ENCODE measurements around the gene EPHA8. TPM values are rescaled to one million over a fixed set of nuclear protein-coding genes. Genes with fewer than 3 reads are reported as not detected.

Gene EPHA8
- total RNA-seq, 1 donor from 2014 or later: 0.23 TPM

DNA sequence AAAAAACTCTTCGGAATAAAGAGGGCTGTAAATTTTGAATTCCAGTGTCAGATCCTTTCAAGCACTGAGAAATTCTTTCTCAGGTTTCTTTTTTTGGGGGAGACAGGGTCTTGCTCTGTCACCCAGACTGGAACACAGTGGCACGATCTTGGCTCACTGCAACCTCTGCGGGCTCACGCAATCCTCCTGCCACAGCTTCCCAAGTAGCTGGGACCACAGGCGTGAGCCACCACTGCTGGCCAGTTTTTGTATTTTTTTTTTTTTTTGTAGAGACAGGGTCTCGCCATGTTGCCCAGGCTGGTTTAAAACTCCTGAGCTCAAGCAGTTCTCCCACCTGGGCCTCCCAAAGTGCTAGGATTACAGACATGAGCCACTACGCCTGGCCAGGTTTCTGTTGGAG, 34.8 kb upstream of the EPHA8 start:
- H3K4me3 Mint-ChIP-seq (ENCODE audit: unreplicated experiment): no peak overlapping the region
- no peaks in the 10 kb centered on the region for H3K9me3 ChIP-seq (ENCODE audit: insufficient read depth, low read depth, low read length)
- peaks cover 6% of the 10 kb centered on the region for H4K20me1 ChIP-seq (ENCODE audit: insufficient read depth, low read length)
- no peaks in the 10 kb centered on the region for H3K79me2 ChIP-seq (ENCODE audit: insufficient read depth, low read length)
- H3K27ac Mint-ChIP-seq (ENCODE audit: unreplicated experiment): no peak overlapping the region
- no peak overlapping the region for H3K4me2 ChIP-seq (ENCODE audit: low read length)
- H3K9ac ChIP-seq (ENCODE audit: low read length): no peak overlapping the region
- FAIRE-seq: no peak
- peaks cover 10% of the 10 kb centered on the region for H3K27me3 Mint-ChIP-seq (ENCODE audit: low read depth, unreplicated experiment)
- TF ChIP-seq, protein P1, sequence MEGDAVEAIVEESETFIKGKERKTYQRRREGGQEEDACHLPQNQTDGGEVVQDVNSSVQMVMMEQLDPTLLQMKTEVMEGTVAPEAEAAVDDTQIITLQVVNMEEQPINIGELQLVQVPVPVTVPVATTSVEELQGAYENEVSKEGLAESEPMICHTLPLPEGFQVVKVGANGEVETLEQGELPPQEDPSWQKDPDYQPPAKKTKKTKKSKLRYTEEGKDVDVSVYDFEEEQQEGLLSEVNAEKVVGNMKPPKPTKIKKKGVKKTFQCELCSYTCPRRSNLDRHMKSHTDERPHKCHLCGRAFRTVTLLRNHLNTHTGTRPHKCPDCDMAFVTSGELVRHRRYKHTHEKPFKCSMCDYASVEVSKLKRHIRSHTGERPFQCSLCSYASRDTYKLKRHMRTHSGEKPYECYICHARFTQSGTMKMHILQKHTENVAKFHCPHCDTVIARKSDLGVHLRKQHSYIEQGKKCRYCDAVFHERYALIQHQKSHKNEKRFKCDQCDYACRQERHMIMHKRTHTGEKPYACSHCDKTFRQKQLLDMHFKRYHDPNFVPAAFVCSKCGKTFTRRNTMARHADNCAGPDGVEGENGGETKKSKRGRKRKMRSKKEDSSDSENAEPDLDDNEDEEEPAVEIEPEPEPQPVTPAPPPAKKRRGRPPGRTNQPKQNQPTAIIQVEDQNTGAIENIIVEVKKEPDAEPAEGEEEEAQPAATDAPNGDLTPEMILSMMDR (IDR thresholded peaks at IDR 0.05; ENCODE audit: insufficient read depth, low read depth, low read length): no peak
- TF ChIP-seq EZH2 (IDR thresholded peaks at IDR 0.05; ENCODE audit: insufficient read depth, low read length): no peak
- H3K27me3 ChIP-seq (ENCODE audit: insufficient read depth, low read length): no peaks in the 10 kb centered on the region
- peaks cover 2% of the 10 kb centered on the region for H3K4me1 Mint-ChIP-seq (ENCODE audit: low read depth, unreplicated experiment)
- no peak overlapping the region for H2AFZ ChIP-seq (ENCODE audit: low read depth, low read length)
- peaks cover 4% of the 10 kb centered on the region for H3K4me1 ChIP-seq (ENCODE audit: insufficient read depth, low read length)
- no peaks in the 10 kb centered on the region for H3K9me3 Mint-ChIP-seq (ENCODE audit: unreplicated experiment)
- no peak overlapping the region for H3K27ac ChIP-seq (ENCODE audit: low read depth, low read length)
- peaks cover 5% of the 10 kb centered on the region for H3K36me3 Mint-ChIP-seq (ENCODE audit: low read depth, unreplicated experiment)
- peaks cover 24% of the 10 kb centered on the region for H3K36me3 ChIP-seq (ENCODE audit: insufficient read depth, low read length)
- DNase-seq (ENCODE audit: low read depth): no peak
- H3K4me3 ChIP-seq (ENCODE audit: insufficient read depth, low read depth, low read length): no peak overlapping the region

DNA sequence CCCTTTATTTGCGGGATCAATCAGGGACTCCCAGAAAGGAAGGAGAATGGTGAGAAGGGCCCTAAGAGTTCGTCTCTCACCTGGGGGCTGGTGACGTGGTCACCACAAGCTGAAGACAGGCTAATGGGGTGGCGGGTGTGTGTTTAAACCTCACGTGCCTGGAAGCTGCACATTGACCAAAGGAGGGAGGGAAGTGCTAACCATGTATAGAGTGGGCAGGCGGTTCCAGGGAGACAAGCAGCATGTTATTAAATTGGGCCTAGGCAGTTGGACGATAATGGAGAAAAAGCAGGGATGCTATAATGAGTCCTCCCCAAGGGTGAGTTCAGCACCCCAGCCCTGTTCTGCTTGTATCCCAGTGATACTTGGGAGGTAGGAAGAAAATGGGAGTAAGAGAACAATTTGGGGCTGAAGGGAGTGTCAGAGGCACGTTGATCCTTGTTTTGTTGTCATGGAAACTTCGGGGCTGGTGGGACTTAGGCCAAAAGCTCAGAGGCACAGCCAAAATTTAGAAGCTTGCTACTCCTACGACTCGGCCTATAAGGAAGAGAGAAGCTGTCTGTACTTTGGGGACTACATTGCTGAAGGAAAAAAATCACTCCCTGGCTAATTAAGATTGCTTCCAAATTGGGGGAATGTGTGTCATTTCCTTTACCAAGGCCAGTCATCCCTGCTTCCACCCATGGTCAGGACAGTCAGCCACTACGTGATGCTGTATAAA, 33.2 kb upstream of the EPHA8 start:
- no peak overlapping the region for H3K4me3 Mint-ChIP-seq (ENCODE audit: unreplicated experiment)
- peak overlapping the region; percentile 23 for H3K27ac Mint-ChIP-seq (ENCODE audit: unreplicated experiment)
- no peak for FAIRE-seq
- H3K27me3 Mint-ChIP-seq (ENCODE audit: low read depth, unreplicated experiment): peaks cover 10% of the 10 kb centered on the region
- Histone ChIP-seq H3K27me3 (ENCODE audit: insufficient read depth, low read length) (no peaks in the 10 kb centered on the region), H3K4me3 (ENCODE audit: insufficient read depth, low read depth, low read length) (no peak overlapping the region), H3K9ac (ENCODE audit: low read length) (no peak overlapping the region), H3K9me3 (ENCODE audit: insufficient read depth, low read depth, low read length) (no peaks in the 10 kb centered on the region), H3K4me2 (ENCODE audit: low read length) (no peak overlapping the region), H3K27ac (ENCODE audit: low read depth, low read length) (no peak overlapping the region), H3K4me1 (ENCODE audit: insufficient read depth, low read length) (peaks cover 4% of the 10 kb centered on the region), H3K36me3 (ENCODE audit: insufficient read depth, low read length) (peaks cover 12% of the 10 kb centered on the region), H2AFZ (ENCODE audit: low read depth, low read length) (no peak overlapping the region), H3K79me2 (ENCODE audit: insufficient read depth, low read length) (no peaks in the 10 kb centered on the region), H4K20me1 (ENCODE audit: insufficient read depth, low read length) (peaks cover 6% of the 10 kb centered on the region)
- H3K36me3 Mint-ChIP-seq (ENCODE audit: low read depth, unreplicated experiment): peaks cover 9% of the 10 kb centered on the region
- no peaks in the 10 kb centered on the region for H3K9me3 Mint-ChIP-seq (ENCODE audit: unreplicated experiment)
- TF ChIP-seq, protein P1 (IDR thresholded peaks at IDR 0.05; ENCODE audit: insufficient read depth, low read depth, low read length): no peak
- TF ChIP-seq EZH2 (IDR thresholded peaks at IDR 0.05; ENCODE audit: insufficient read depth, low read length): no peak
- H3K4me1 Mint-ChIP-seq (ENCODE audit: low read depth, unreplicated experiment): peaks cover 2% of the 10 kb centered on the region
- DNase-seq (ENCODE audit: low read depth): peak; percentile 4

DNA sequence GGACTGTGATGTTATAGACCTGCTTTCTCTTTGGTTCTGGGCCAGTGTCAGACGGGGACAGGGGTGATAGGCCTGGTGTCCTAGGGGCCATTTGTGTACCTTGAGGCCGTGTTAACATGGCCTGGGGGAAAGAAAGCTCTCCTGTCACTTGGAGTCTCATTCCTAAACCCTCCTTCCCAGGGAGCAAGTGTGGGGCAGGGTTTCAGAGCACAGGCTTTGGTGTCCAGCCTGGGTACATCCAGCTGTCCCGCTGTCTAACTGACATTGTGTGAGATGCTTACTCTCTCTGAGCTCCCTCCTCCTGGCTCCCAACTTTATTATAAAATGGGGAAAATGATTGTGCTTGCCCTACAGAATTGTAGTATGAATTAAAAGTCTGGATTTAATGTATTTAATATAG, 32.6 kb upstream of the EPHA8 start:
- no peak for DNase-seq (ENCODE audit: low read depth)
- H3K4me1 Mint-ChIP-seq (ENCODE audit: low read depth, unreplicated experiment): peaks cover 2% of the 10 kb centered on the region
- Histone ChIP-seq H3K36me3 (ENCODE audit: insufficient read depth, low read length) (peaks cover 7% of the 10 kb centered on the region), H3K27me3 (ENCODE audit: insufficient read depth, low read length) (no peaks in the 10 kb centered on the region), H3K9me3 (ENCODE audit: insufficient read depth, low read depth, low read length) (no peaks in the 10 kb centered on the region), H3K79me2 (ENCODE audit: insufficient read depth, low read length) (no peaks in the 10 kb centered on the region), H3K9ac (ENCODE audit: low read length) (no peak overlapping the region), H3K4me1 (ENCODE audit: insufficient read depth, low read length) (peaks cover 4% of the 10 kb centered on the region), H3K4me3 (ENCODE audit: insufficient read depth, low read depth, low read length) (no peak overlapping the region), H4K20me1 (ENCODE audit: insufficient read depth, low read length) (peaks cover 6% of the 10 kb centered on the region), H3K4me2 (ENCODE audit: low read length) (no peak overlapping the region), H3K27ac (ENCODE audit: low read depth, low read length) (no peak overlapping the region), H2AFZ (ENCODE audit: low read depth, low read length) (no peak overlapping the region)
- peaks cover 9% of the 10 kb centered on the region for H3K36me3 Mint-ChIP-seq (ENCODE audit: low read depth, unreplicated experiment)
- H3K27ac Mint-ChIP-seq (ENCODE audit: unreplicated experiment): no peak overlapping the region
- H3K4me3 Mint-ChIP-seq (ENCODE audit: unreplicated experiment): no peak overlapping the region
- H3K27me3 Mint-ChIP-seq (ENCODE audit: low read depth, unreplicated experiment): peaks cover 10% of the 10 kb centered on the region
- no peak for FAIRE-seq
- no peaks in the 10 kb centered on the region for H3K9me3 Mint-ChIP-seq (ENCODE audit: unreplicated experiment)
- TF ChIP-seq, protein P1 (IDR thresholded peaks at IDR 0.05; ENCODE audit: insufficient read depth, low read depth, low read length): no peak
- no peak for TF ChIP-seq EZH2 (IDR thresholded peaks at IDR 0.05; ENCODE audit: insufficient read depth, low read length)

All from astrocyte (in vitro differentiated cells and primary cell).